ENCODE measurements around the gene HS6ST3.
"Not testable (repeated sequence)": the region's sequence is repeated elsewhere in the genome, so short reads cannot be mapped to it uniquely, and the experiment has no call there.

Gene HS6ST3

DNA sequence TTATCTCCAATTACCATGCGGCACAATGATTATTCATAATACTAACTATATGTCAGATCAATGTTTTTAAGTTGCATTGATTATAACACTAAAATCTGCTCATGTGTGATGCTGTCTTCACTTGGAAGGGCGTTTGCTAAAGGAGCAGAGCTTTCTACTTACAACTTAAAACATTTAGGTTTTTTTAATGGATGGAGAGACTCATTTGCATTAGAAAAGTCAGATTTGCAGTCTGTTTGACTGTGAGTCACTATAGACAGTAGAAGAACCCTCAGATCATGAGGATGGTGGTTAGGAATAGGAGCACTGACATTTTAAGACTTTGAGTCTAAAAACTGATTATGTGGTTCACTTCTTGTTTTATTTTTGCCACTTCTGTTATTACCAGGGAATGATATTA is 364.6 kb downstream of the HS6ST3 start:
- no peak for DNase-seq

DNA sequence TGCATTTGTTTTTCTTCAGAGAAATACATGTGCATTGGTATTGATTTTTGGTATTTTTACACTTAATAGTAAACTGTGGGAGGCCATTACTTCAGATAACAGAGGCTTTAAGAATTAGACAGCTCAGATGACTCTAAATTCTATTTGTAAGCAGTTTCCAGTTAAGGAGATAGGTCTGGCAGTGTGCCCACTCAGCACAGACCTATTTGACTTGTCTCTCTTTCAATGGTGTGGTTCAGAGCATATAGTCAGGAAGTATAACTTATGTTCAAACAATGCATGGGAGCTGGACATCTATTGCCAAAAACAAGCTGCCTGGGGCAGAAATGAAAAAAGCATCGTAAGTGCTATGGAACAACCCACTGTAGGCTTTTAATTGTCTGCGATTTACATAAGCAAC is 370.7 kb downstream of the HS6ST3 start:
- no peak for DNase-seq

DNA sequence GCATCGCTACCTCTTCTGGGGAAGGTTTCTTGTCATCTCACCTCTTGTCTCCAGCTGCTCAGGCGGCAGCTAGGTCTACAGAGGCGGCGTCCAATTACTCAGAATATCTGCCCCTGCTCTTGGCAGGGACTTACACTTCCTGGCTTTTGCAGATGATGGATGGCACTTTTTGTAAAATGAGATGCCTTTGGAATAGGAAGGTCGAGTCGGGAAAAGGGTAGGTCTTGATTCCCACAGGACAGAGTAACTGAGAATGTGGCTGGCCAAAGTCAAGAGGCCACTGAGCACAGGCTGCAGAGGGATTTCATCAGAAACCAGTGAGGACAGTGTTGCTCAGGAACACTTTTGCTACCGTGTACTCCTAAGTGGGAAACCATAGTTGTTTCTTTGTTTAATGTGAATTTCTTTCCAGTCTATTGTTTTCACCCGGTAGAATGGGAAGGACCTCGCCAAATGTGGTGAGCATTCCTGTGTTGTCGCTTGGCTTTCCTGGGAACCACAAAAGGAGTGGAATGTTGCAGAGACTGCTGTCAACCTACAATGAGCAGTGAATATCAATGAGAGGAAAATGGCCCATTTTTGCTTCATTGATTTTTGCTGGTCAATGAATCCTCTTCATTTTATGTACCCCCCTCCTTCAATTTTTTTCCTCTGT is 383.7 kb downstream of the HS6ST3 start:
- no peak for DNase-seq

DNA sequence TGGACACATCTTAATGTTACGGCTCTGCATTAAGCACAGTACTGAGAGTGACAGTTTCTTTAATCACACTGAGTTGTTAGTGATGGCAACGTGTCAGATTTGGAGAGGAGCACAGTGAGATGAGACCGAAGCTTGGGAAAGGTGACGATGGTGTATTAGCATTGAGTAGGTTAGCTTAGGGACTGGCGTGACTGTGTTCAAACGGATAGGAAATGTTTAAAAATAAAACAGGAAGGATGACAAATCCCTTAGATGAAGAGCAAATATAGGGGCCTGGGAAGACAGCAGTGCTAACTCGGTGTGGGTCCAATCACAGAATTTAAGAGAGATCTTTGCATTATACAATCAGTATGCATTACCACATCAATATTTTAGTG is 384.3 kb downstream of the HS6ST3 start:
- DNase-seq: no peak

DNA sequence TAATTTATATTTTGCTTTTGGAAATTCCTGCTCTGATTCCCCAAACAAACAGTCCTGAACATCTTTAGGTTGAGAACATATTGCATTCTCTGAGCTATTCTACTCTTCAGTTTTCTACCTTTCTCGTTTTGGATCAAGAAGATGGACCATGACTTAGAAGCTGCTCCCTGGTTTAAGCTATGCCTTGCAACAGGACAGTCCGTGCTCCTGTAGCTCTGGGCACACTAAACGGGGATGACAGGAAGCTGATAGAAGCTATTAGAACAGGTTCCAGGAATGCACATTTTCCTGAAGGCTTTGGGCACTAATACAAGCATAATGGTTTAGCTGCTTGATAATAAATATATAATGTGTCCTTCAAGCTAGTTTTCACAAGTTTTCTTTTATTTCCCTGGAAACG is 385.2 kb downstream of the HS6ST3 start:
- no peak for DNase-seq

DNA sequence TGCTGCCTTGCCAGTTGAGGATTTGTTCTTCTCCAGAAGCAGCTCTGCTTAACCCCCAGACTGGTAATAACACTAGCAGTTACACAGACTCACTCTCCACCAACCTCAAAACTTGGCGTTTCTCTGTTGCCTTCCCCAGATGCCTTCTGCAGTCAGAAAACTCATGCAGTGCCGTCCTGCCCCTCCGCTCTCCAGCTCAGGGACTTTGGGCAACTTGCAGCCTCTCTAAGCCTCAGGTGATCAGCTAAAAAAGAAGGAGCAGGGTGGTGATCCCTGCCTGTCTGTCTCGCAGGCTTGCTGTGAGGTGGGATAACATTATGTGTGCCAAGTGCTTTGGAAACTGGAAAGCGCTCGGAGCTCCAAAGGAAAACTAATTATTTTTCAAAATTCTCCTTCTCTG is 391.6 kb downstream of the HS6ST3 start:
- DNase-seq: no peak

DNA sequence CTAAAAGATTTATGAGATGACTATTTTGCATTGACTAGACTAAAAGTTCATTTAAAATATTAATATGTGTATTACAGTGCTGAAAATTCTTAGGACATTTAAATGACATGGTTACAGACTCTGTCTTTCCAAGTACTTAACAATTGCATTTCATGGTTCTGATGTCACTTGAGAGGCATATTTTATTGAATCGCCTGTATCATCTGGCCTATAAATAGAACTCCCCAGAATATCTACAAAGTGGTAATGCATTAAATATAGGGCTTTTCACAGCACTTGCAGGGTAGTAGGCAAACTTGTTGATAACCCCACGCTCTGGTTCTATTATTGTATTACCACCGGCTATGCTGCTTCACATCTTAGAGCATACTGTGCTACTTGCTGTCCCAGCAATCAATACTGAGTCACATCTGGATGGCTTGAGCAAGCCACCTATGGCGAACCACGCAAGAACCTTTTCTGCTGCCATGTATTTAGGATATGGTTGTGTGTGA is 400.6 kb downstream of the HS6ST3 start:
- DNase-seq: no peak

DNA sequence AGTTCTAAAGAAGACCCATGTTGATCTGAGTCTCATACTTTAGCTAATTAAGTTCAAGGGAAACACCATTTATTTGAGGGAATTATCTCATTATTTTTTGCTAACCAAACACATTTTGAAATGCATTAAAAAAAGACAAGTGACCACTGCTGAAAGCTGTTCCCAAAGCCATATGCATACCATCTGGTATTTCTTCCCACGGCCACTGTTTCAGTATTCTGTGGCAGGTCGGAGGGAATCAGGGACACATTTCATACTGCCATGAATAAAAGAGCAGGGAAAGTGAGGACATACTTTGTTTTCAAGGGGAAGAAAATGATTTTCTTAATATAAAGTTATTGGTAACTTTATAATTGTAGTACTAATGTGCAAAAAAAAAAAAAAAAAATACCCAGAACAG is 401.2 kb downstream of the HS6ST3 start:
- DNase-seq: no peak

DNA sequence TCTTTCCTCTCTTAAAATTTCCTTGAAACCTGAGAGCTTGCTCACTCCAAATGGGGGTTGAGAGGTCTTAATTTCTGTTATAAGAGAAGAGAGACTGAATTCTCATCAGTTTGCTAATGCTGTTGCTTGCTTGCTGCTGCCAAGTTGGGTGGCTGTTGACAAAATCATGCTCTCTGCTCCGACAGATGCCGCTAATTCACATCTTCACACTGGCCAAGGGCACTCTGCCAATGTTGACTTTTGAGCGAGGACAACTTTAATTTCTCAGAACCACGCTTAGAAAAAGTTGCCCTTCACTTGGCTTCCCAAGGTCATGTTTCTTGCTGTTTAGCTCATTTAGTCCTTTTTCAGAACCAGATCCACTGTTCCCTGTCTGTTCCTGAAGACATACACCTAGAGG is 402.9 kb downstream of the HS6ST3 start:
- DNase-seq: peak; percentile 18

DNA sequence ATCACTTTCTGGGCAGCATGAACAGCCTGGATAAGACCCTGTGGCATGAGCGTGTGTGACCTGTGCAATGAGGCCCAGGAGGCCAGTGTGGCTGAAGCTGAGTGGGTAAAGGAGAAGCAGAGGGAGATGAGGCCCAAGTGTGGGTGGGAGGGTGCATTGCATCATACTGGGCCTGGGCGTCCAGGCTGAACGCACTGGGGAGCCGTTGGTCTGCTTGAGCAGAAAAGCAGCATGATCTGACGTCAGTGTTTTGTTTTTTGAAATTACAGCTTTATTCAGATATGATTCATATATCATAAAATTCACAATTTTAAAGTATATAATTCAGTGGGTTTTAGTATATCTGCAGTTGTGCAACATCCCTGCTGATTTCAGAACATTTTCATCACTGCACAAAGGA is 409.7 kb downstream of the HS6ST3 start:
- DNase-seq: no peak

DNA sequence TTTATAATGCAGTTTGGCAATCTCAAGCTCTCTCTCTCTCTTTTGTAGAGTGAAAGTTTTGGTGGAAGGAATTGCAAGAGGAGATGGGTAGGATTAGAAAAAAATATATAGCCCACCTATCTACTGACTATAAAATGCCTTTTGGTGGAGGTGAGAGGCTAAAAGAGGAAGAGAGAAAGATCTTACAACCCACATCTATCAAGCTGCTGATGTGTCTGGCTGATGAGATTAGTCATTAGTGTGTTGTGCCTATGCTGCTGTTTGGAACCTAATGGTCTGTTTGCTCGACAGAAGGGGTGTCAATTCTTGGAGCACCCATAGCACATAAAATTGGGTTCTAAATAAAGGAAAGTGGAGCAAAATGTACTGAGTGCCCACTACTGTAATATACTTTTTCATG is 411.0 kb downstream of the HS6ST3 start:
- DNase-seq: no peak

DNA sequence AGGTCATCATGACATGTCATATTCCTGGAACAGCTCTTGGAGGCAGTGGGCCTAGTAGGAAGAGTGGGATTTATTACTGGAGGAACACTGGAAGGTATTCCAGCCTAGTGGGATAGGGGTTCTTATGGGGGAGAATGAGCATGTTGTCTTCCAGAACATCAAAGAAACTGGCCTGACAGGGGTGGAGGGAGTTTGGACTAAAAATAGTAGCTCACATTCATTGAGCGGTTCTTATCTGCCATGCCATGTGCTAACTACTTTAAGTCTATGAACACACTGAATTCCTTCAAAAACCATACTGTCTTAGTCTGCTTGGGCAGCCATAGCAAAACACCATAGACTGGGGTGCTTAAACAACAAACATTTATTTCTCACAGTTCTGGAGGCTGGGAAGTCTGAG is 413.6 kb downstream of the HS6ST3 start:
- DNase-seq: no peak

DNA sequence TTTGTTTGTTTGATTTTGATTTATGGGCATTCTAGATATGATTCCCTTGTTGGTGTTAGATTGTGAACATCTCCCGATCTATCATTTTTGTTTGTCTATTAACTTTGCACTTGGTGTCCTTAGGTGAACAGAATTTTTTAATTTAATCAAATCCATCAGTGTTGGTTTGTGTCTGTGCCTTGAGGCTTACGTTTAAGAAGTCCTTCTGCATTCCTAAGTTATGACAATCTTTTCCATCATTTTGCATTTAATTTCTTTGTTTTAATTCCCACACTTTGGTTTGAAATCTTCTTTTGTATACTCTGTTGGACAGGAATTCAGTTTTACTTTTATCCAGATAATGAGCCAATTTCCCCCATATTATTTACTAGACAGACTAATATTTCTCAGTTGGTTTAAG is 421.7 kb downstream of the HS6ST3 start:
- no peak for DNase-seq

DNA sequence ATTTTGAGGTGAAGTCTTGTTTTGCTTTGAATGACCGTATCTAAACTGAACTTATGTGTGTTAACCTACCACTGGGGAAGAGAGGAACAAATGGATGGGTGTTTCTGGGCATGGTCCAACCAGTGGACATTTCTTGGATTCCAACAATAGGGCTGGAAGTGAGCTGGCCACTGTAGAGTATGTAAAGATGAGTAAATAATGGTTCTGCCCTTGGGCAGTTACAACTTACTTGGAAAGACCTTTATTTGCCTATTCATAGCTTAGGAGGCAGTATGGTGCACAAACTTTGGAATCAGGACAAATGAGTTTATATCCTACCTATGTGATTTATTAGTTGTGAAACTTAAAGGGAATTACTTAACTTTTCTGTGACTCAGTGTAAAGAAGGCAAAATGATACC is 429.5 kb downstream of the HS6ST3 start:
- no peak for DNase-seq

DNA sequence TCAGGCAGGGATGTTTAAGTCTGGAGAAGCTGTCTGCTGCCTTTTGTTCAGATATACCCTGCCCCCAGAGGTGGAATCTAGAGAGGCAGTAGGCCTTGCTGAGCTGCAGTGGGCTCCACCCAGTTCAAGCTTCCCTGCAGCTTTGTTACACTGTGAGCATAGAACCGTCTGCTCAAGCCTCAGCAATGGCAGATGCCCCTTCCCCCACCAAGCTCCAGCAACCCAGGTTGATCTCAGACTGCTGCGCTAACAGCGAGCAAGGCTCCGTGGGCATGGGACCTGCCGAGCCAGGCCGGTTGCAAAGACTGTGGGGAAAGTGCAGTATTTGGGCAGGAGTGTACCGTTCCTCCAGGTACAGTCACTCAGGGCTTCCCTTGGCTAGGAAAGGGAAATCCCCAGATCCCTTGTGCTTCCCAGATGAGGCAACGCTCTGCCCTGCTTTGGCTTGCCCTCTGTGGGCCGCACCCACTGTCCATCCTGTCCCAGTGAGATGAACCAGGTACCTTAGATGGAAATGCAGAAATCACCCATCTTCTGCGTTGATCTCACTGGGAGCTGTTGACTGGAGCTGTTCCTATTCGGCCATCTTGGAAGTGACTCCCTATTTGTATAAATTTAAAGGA is 434.6 kb downstream of the HS6ST3 start:
- DNase-seq: not testable (repeated sequence)

DNA sequence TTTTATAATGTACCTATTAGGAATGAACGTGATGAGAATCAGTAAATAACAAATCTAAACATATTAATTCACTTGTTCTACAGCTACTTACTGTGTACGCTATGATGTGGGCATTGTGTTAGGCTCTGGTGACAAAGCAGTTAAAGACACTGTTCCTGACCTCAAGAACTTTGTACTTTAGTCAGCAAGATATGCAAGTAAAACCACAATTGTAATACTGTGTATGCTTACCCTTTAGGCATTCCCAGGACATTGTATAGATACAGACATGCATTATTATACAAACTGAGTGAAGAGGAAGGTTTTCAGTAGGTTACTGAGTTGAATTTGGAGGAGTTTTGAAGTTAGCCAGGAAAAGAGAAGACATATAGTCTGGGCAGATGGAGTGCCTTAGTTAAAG is 435.8 kb downstream of the HS6ST3 start:
- DNase-seq: no peak

DNA sequence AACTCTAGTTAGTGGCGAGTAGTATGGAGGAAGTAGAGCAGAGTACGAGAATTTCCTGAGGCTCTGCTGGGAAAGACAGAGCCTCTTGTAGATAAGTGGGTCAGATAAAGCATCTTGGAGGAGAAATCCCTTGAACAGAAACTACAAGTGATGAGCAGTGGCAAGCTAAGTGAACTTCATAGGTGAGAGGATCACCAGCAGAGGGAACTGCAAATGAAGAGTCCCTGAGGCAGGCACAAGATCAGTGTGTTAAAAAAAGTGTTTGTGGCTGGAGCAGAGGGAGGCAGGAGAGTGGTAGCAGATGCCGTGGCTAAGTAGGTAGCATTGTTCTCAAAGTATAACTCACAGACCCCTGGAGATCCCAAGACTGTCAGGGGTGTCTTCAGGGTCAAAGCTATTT is 437.6 kb downstream of the HS6ST3 start:
- no peak for DNase-seq

DNA sequence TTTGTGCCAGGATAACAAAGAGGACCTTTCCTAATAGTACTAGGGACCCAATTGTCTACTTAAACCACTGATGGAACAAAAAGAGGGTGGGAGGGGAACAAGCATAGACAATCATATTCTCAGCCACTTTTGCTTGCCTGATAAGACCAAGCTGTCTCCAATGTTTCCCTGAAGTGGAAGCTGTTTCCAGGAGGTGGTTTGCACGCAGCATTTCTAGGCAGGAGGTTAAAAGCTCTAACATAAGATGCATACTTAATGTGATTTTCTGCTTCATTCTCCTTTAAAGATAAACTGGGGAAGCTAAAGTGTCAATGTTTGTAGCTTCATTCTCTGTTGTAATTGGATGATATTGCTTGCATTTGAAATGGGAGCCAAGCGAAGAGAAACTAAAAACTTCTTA is 442.9 kb downstream of the HS6ST3 start:
- no peak for DNase-seq

DNA sequence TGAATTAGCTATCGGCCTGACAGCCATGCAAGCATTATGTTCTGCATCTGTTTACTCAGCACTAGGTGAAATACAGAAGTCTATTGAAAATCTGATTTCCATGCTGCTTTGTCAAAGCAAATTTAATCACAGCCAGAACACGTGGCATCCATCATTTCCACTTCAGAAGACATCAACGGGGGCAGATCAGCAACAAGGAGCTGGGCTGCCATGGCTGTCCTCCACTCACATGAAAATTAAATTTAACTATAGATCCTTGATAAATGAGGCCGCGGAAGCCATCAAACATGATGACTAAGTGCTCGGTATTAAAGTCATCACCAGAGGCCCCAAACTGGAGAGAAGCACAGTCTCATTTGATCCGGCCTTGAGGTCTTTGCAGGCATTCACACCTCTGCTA is 443.5 kb downstream of the HS6ST3 start:
- no peak for DNase-seq

DNA sequence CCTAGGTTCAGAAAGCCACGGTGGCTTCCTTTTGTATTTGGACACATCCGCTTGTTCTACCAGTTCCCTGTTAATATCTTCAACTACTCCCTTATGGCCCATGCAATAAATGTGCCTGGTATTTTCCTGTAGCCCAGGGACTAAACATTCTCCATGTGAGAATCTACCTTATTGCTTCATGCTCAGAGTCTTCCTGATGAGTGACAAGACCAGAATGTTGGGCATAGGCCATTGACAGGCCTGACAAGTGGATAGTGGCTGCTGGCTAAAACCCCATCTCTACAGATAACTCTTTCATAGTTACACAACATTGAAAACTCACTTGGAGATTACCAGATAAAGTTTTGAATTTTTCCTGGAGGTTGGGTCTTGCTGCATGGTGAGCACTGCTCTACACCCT is 449.9 kb downstream of the HS6ST3 start:
- DNase-seq: no peak

DNA sequence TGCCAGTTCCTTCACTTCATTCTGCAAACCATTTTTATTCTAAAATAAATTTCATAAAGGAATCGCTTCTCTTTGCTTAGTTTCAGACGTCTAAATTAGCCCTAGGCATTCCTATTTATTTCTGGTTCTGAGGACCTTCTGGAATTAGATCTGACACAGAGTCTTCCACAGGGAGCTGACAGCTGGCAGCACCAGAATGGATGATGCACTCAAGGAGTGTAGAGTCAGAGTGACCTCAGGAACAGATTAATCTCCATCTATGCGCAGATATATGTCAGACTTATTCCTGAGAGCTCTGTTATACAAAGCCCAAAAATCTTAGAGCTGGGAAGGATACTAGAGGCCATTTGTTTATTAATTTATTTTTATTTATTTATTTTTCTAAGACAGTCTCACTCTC is 450.8 kb downstream of the HS6ST3 start:
- DNase-seq: no peak

DNA sequence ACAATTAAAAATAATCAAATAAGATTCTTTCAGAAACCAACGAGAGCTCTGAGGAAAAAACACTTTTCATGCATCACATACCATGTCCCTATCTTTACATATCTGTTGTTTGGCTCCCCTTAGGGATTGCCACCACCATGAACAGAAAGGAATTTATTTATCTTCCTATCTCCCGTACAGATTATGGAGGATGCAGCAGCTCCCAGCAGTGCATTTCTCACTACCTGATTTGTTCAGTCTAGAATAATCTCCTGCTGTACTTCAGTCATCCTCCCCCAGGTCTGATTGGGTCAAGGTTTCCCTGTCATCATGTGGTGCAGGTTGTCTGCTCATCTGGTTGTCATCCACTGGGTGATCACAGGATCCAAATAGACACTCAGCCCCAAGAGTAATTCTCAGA is 453.1 kb downstream of the HS6ST3 start:
- DNase-seq: no peak

DNA sequence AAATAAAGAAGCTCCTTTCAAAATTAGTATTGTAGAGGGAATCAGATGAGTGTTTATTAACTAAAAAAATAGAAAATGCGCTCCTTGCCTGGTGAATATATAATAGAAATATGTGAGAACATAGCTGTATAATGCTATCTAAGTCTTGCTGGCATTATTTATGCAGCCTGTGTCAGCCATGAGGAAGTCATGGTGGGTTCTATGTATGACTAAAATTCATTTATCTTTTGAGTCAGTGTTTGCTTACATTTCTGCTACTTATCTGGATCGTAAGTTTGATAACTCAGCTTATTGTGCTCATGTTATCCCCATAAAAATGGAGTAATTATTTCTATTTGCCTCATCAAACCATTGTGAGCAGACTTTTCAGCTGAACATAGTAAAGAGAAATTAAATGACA is 455.1 kb downstream of the HS6ST3 start:
- DNase-seq: no peak

DNA sequence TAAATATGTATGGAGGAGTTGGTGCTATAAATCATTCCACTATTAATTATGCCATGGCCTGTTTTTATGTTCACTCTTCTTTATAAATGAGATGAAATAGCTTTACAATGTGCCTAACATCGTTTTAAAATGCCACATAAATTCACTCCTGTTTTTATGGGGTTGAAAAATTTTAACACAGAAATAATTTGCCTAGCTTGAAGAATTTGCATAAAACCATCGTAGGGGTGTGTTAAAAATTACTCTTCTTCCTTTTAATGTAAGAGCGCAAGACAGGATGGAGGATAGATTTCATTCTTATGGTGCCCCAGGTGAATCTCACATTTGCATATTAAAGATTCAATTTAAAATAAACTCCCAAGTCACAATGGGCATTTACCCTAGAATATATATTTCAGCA is 456.6 kb downstream of the HS6ST3 start:
- DNase-seq: no peak

DNA sequence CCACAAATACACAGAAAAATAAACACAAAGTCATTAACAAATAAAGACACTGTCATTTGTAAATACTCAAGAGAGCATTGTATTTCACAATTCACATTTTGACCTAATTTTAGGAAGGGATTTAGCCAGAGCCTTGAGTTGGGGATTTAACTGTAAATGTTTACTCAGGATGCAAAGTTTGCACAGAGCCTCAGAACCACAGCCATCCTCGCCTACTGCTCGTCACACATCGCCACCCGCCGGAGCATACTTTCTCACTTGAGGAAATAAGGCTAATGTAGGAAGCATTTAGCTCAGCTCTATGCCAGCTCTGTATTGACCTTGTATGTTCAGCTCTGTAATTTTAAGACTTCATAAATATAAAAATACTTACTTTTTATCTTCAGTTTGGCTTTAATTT is 461.6 kb downstream of the HS6ST3 start:
- DNase-seq: no peak
